ENCODE measurements around the gene SPOCK3.

GRCh38 chr4:166887457-166887856, 346.8 kb downstream of the SPOCK3 start:
- no peak for TF ChIP-seq EZH2phosphoT487 (IDR thresholded peaks at IDR 0.05; ENCODE audit: borderline replicate concordance, low read length)
- TF ChIP-seq, protein P1, sequence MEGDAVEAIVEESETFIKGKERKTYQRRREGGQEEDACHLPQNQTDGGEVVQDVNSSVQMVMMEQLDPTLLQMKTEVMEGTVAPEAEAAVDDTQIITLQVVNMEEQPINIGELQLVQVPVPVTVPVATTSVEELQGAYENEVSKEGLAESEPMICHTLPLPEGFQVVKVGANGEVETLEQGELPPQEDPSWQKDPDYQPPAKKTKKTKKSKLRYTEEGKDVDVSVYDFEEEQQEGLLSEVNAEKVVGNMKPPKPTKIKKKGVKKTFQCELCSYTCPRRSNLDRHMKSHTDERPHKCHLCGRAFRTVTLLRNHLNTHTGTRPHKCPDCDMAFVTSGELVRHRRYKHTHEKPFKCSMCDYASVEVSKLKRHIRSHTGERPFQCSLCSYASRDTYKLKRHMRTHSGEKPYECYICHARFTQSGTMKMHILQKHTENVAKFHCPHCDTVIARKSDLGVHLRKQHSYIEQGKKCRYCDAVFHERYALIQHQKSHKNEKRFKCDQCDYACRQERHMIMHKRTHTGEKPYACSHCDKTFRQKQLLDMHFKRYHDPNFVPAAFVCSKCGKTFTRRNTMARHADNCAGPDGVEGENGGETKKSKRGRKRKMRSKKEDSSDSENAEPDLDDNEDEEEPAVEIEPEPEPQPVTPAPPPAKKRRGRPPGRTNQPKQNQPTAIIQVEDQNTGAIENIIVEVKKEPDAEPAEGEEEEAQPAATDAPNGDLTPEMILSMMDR (conservative IDR thresholded peaks at IDR 0.05; ENCODE audit: low read depth, low read length), result no peak

All from PC-3 (cell line).